EL (cell line): Measurements from ENCODE around the gene SRCIN1.

Experiments used
- DNase-seq: peaks from one replicate; pipeline ENCODE4 v3.0.0-alpha.2; 2016

Gene SRCIN1

DNA sequence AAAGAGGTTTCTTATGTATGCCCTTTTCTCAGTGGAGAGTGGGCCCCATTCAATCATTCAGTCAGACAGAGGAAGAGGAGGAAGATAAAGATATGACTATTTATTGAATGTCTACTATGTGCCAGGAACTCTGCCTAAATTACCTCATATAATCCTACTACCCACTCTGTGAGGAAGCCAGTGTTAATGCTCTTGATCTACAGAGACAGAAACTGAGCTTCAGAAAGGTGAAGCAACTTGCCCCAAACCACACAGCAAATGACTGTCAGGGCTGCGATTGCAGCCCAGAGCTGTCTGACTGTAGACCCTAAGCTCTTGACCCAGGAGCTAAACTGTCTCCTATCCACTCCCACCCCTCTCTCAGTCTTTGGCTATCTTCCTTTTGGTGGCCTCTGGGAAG lies 8.4 kb downstream of the SRCIN1 start:
- DNase-seq, result no peak

- DNase-seq, result no peak
Observed at GRCh38 chr17:38596651-38597050, 9.1 kb downstream of the SRCIN1 start.

DNA sequence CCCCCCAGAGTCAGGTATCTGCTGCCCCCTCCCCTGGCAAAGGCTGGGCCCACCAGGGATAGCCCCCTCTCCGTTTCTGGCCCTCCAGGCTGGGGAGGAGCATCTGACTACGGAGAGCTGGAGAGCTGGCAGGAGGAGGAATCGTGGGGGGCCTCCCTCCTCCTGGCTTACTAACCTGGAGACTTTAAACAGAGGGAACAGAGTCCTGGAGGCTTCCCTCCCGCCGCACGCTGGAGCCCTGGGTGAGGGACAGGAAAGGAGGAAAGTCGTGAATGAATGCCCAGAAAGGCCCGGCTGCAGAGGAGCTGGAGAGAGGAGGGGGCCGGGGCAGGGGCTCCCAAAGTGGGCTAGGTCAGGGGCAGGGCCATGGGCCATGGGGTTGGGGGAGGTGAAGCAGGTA lies 9.9 kb downstream of the SRCIN1 start:
- no peak for DNase-seq

GRCh38 chr17:38594152-38594551 lies 11.6 kb downstream of the SRCIN1 start:
- DNase-seq, result no peak

DNA sequence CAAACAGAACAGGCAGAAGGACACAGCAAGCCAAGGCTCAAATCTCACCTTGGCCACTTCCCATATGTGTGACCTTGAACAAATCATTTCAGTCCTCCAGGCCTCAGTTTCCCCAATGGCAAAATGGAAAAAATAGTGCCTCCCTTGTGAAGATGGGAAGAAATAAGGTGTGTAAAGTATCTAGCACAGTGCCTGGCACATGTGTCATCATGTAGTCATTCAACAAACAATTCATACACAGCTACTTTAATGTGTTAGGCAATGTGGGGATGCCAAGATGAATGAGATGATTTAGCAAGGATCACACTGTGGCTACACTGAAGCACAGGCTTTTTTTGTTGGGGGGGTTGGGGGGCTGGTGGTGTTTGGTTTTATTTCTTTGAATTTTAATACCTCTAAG lies 13.3 kb downstream of the SRCIN1 start:
- DNase-seq, result no peak

DNA sequence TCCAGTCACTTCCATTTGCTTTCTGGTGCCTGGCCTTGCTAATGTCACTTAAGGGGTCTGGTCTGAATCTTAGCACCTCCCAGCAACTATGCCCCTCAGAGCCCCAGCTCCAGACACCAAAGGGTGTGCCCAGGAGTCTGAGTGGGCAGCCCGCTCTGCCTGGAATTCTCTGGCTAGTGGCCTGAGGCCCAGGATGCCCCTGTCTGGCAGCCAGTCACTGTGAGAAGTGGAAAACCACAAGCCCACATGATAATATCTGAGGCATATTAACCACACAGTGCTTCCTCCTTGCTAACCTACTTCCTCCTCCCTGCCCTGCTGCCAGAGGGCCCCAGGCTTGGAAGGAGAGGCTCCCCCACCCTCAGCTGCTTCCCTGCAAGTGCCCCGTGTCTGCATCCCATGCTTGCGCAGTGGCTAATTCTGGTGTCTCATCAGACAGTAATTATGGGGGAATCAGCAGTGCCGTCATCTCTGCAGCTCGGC lies 14.0 kb downstream of the SRCIN1 start:
- peak; percentile 67 for DNase-seq

- no peak for DNase-seq
Observed at GRCh38 chr17:38590988-38591758, 14.6 kb downstream of the SRCIN1 start.

GRCh38 chr17:38589462-38590114 lies 16.2 kb downstream of the SRCIN1 start:
- DNase-seq, result no peak

DNA sequence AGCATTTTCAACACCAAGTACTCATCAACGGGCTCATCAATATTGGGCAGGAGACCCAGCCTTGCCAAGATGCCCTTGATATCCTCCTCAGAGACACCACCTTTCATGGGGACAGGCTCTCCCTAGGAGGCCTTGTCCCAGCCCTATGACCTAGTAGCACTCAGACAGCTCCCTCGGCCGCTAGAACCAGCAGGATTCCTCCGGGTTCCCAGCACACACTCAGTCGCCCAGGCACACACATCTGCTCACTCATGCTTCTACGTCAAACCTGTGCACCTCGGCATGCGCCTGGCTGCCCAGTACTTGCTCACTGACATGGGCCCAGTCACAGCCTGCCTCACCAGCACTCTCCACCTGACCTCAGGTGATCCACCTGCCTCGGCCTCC lies 17.0 kb downstream of the SRCIN1 start:
- DNase-seq, result no peak

GRCh38 chr17:38587947-38588787 lies 17.6 kb downstream of the SRCIN1 start:
- no peak for DNase-seq

- DNase-seq, result no peak
Observed at GRCh38 chr17:38587203-38587602, 18.5 kb downstream of the SRCIN1 start.

GRCh38 chr17:38586788-38587187 lies 19.0 kb downstream of the SRCIN1 start:
- no peak for DNase-seq

GRCh38 chr17:38585918-38586529 lies 19.7 kb downstream of the SRCIN1 start:
- no peak for DNase-seq

DNA sequence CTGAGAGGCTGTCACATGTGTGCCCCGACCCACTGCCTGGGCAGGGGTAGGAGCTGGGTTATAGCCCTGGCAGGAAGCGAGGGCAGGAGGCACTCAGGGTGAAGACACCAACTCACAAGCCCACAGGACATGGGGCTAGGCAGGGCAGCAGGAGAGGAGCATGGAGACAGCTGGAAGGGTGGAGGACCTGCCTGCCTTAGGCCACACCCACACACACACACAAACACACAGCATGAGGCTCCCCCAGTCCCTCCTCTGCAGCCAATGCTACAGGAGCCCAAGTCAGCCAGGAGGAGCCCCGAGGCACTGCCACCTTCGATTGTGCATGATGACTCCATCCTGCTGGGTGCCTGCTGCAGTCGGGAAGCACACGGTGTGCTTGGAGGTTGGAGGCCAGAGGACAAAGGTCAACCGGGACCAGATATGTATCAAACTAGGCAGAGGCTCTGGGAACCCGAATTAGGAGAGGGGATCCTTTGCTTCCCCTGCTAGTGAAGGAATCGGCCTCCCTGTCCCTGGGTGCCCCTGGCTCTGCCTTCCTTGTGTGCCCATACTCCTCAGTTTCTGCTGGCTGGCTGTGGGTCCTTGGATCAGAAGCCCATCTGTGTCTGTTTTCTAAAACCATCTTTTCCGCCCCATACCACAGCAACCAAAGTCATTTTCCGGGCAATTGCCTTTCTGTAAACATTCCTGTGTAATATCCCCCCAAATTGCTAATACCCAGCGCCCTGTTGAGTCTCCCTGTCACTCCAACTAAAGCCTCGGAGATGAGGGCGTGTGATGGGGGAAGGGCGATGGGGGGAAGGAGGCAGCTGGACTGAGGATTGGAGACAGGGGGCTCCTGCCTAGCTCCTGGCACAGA lies 20.5 kb downstream of the SRCIN1 start:
- no peak for DNase-seq

DNA sequence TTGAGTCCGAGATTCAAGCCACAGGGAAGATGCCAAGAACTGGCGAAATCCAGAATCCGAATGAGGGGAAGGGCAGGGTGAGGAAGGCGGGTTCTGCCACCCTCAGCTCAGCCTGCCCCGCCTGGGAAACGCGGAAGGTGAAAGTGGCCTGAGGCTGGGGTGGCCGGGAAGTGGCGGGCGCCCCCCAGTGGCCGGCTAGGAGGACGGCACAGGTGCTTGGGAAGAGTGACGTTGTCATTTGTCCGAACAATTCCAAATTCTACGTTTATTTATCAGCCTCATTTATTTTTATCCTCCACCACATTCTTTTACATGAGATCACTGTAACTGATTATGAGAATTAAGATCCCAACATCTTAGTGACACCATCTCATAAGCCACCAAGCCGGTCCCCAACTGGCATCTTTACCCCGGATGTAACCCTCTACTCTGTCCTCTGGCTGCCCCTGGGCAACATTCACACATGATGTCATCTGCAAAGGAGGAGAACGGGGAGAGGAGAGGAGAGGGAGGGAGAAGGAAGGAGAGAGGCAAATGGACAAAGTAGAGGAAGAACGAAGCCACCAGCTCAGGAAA lies 21.3 kb downstream of the SRCIN1 start:
- DNase-seq, result peak; percentile 71

DNA sequence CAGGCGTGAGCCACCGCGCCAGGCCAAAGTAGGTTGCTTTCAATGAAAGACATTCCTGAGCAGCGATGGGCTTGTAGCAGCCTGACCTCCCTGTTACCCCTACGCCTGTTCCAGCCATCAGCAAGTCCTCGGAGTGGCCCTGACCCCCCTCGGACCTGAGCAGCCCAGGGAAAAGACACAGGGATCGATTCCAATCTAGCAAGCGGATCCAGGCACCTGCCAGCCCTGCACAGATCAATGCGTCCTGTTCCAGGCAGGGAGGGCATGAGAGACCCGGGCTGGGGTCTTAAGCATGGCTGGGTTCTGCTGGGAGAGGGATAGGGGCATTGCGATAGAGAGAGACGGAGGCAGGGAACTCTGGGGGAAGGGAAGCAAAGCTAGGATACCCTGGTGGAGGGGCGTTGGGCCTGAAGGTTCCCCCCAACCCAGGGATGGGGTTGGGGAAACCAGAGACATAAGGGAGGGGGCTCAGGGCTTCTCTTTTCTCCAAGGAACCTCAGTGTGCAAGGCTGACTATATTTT lies 21.9 kb downstream of the SRCIN1 start:
- no peak for DNase-seq

DNA sequence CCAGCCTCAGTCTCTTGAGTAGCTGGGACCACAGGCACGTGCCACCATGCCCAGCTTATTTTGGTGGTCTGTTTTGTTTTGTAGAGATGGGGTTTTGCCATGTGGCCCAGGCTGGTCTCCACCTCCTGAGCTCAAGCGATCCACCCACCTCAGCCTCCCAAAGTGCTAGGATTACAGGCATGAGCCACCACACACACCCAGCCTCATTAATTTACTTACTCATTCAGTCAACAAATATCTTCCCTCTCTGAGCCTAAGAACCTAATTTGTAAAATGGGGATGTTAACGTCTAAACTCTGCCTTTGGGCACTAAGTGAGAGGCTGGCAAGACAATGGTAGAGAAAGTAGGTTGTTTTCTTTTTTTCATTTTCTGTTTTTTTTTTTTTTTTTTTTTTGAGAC lies 22.6 kb downstream of the SRCIN1 start:
- no peak for DNase-seq

DNA sequence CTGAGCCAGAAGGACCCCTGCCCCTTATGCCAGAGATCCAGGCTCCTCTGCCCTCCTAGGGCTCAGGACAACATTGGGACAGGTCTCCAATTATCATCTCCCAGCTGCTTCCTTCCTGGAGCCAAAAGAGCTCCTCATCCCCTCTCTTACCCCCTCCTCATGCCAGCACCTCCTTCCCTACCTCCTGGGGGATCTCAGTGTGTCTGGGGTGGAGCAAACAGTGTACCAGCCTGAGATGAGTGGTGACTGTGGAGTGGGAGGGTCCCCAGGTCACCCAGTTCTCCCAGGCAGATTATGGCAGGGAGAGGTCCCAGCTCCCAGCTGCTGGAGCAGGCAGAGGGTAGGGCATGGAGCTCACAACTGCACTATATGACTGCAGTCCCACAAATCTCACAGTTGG lies 23.7 kb downstream of the SRCIN1 start:
- no peak for DNase-seq

- peak; percentile 65 for DNase-seq
Observed at GRCh38 chr17:38579934-38580333, 25.8 kb downstream of the SRCIN1 start.

- no peak for DNase-seq
Observed at GRCh38 chr17:38579083-38579480, 26.7 kb downstream of the SRCIN1 start.
